IPS-18c (cell line): Measurements from ENCODE around the gene AIMP2.
A peak's percentile ranks its signal among the peaks of the same experiment; 100 is the strongest.
"Not testable (repeated sequence)": the region's sequence is repeated elsewhere in the genome, so short reads cannot be mapped to it uniquely, and the experiment has no call there.

Experiments
- H3K4me3 ChIP-seq: 2 replicates; pipeline ENCODE4 v1.7.0; 2013; ENCODE audit warnings: low read depth, mild to moderate bottlenecking, low read length, moderate library complexity; ENCODE audit not compliant: insufficient read depth
- H3K9me3 ChIP-seq: one replicate; pipeline ENCODE4 v1.6.1; 2013; ENCODE audit warnings: mild to moderate bottlenecking, low read length, moderate library complexity; ENCODE audit not compliant: control insufficient read depth, insufficient read depth

Gene AIMP2

GRCh38 chr7:6008668-6009611, at the start of gene AIMP2, which contains the start of gene PMS2:
AIMP2 (plus strand) TSS chr7:6009272; CDS start chr7:6009364, 92 bp downstream.
PMS2 (minus strand) TSS chr7:6009049; CDS start chr7:6009019, 30 bp downstream.
- H3K4me3 ChIP-seq: peak within 1 kb of the TSS; percentile 91
- peaks cover 2% of the 10 kb centered on the region for H3K9me3 ChIP-seq

GRCh38 chr7:5963205-5963604, 45.9 kb upstream of the AIMP2 start:
- H3K4me3 ChIP-seq, H3K9me3 ChIP-seq: not testable (repeated sequence)

GRCh38 chr7:5963810-5964209, 45.3 kb upstream of the AIMP2 start:
- not testable (repeated sequence) for H3K4me3 ChIP-seq, H3K9me3 ChIP-seq

- H3K4me3 ChIP-seq, H3K9me3 ChIP-seq: not testable (repeated sequence)
Observed at GRCh38 chr7:5970347-5970911, 38.6 kb upstream of the AIMP2 start, which contains the start of gene RSPH10B. RSPH10B (minus strand) TSS chr7:5970689; CDS start chr7:5967116, 3,573 bp downstream.

- H3K9me3 ChIP-seq, H3K4me3 ChIP-seq: not testable (repeated sequence)
Observed at GRCh38 chr7:5973580-5973979, 35.5 kb upstream of the AIMP2 start.

GRCh38 chr7:5979680-5980314, 29.3 kb upstream of the AIMP2 start:
- H3K4me3 ChIP-seq, H3K9me3 ChIP-seq: not testable (repeated sequence)

GRCh38 chr7:5987061-5987460, 22.0 kb upstream of the AIMP2 start:
- not testable (repeated sequence) for H3K9me3 ChIP-seq, H3K4me3 ChIP-seq

- Histone ChIP-seq H3K4me3 (no peak overlapping the region), H3K9me3 (no peaks in the 10 kb centered on the region)
Observed at GRCh38 chr7:5997210-5997808, 11.8 kb upstream of the AIMP2 start.

- no peaks in the 10 kb centered on the region for H3K9me3 ChIP-seq
- no peak overlapping the region for H3K4me3 ChIP-seq
Observed at GRCh38 chr7:6007386-6007785, 1.7 kb upstream of the AIMP2 start.

GRCh38 chr7:6007835-6008590, 1.1 kb upstream of the AIMP2 start:
- H3K4me3 ChIP-seq: peak overlapping the region; percentile 91
- H3K9me3 ChIP-seq: not testable (repeated sequence)

GRCh38 chr7:6010370-6010769, 1.3 kb downstream of the AIMP2 start:
- not testable (repeated sequence) for H3K9me3 ChIP-seq
- peak overlapping the region; percentile 90; the same call in 1 of the 2 replicates for H3K4me3 ChIP-seq

GRCh38 chr7:6011541-6011940, 2.5 kb downstream of the AIMP2 start:
- H3K4me3 ChIP-seq: no peak overlapping the region
- peaks cover 2% of the 10 kb centered on the region for H3K9me3 ChIP-seq

GRCh38 chr7:6012355-6013104, 3.5 kb downstream of the AIMP2 start:
- Histone ChIP-seq H3K4me3 (no peak overlapping the region), H3K9me3 (peaks cover 2% of the 10 kb centered on the region)

GRCh38 chr7:6015917-6016652, 7.0 kb downstream of the AIMP2 start:
- no peak overlapping the region for H3K4me3 ChIP-seq
- H3K9me3 ChIP-seq: peaks cover 2% of the 10 kb centered on the region

GRCh38 chr7:6016653-6016966, 7.5 kb downstream of the AIMP2 start:
- H3K9me3 ChIP-seq: peaks cover 2% of the 10 kb centered on the region
- no peak overlapping the region for H3K4me3 ChIP-seq
